Activated naive CD4-positive, alpha-beta T cell treated with anti-CD3 and anti-CD28 coated beads for 36 hours (primary cell): ENCODE results near the gene RPS6KB1. TPM values are rescaled to one million over a fixed set of nuclear protein-coding genes. Genes with fewer than 3 reads are reported as not detected.
"Not testable (repeated sequence)": the region's sequence is repeated elsewhere in the genome, so short reads cannot be mapped to it uniquely, and the experiment has no call there.

Experiments used
- CTCF ChIA-PET: fragments of 350-600 bp; sonication (Branson Sonifier 250); formaldehyde crosslinking; loops from one replicate; lab custom pipeline; 2021; ENCODE audit warnings: antibody characterized with exemption; lab: Charles Lee
- DNase-seq: peaks from one replicate; pipeline ENCODE4 v3.0.0-alpha.2; 2020
- H3K27ac Mint-ChIP-seq: one replicate; pipeline ENCODE4 v1.8.0; 2021; ENCODE audit warnings: mild to moderate bottlenecking, mixed read lengths
- H3K27me3 Mint-ChIP-seq: one replicate; pipeline ENCODE4 v1.8.0; 2021; ENCODE audit warnings: low read depth, mixed read lengths
- H3K36me3 Mint-ChIP-seq: one replicate; pipeline ENCODE4 v1.8.0; 2021; ENCODE audit warnings: low read depth, mixed read lengths
- H3K4me1 Mint-ChIP-seq: one replicate; pipeline ENCODE4 v1.8.0; 2021; ENCODE audit warnings: low read depth, mixed read lengths
- H3K4me3 Mint-ChIP-seq: one replicate; pipeline ENCODE4 v1.8.0; 2021; ENCODE audit warnings: mild to moderate bottlenecking, moderate library complexity, mixed read lengths
- H3K9me3 Mint-ChIP-seq: one replicate; pipeline ENCODE4 v1.8.0; 2021; ENCODE audit warnings: mixed read lengths
- intact Hi-C: fragments of 100-400 bp; cut with micrococcal nuclease; formaldehyde crosslinking; loops from one replicate; pipeline ENCODE4 v1.15.1; 2023
- total RNA-seq, 2 experiments: library from RNA; stranded (reverse); gene quantifications; one replicate each; pipeline ENCODE4 v1.2.3, GENCODE V29; 2021

The RPS6KB1 gene
- 10 to 100 TPM; 42.1 to 48.5 TPM for total RNA-seq

- peak within 1 kb of the TSS; percentile 100 for H3K4me3 Mint-ChIP-seq
- CTCF ChIA-PET, result interaction anchor here (0.6 to 1.1 kb wide), 5 partner anchors 20 to 452 kb away, joined by 3 to 6 read pairs (median 3); no protein-coding TSS in a partner anchor
- DNase-seq, result peak; percentile 99
- no peaks in the 10 kb centered on the region for H3K27me3 Mint-ChIP-seq
- H3K4me1 Mint-ChIP-seq, result peaks cover 58% of the 10 kb centered on the region
- peaks cover 23% of the 10 kb centered on the region for H3K36me3 Mint-ChIP-seq
- peak within 1 kb of the TSS; percentile 96 for H3K27ac Mint-ChIP-seq
- H3K9me3 Mint-ChIP-seq, result no peaks in the 10 kb centered on the region
- intact Hi-C loops, result loop anchor here (1.0 to 10.0 kb wide), 9 partner anchors 48 to 736 kb away; partner anchors contain the start of genes CLTC, PPM1D, PRR11 and PTRH2
Observed at GRCh38 chr17:59892924-59893675, at the start of gene RPS6KB1, which contains the start of gene TUBD1. Gene RPS6KB1 (plus strand): TSS chr17:59893121. CDS start chr17:59893185, 64 bp downstream. Gene TUBD1 (minus strand): TSS chr17:59892943. CDS start chr17:59891002, 1,941 bp downstream.

- intact Hi-C loops, result loop anchor here (1.0 to 5.0 kb wide), 6 partner anchors 8 to 228 kb away; partner anchors contain the start of genes CLTC, RPS6KB1 and TUBD1
- peaks cover 37% of the 10 kb centered on the region for H3K36me3 Mint-ChIP-seq
- H3K4me1 Mint-ChIP-seq, result peaks cover 89% of the 10 kb centered on the region
- H3K4me3 Mint-ChIP-seq, result peak overlapping the region; percentile 59
- H3K27me3 Mint-ChIP-seq, result peaks cover 6% of the 10 kb centered on the region
- H3K9me3 Mint-ChIP-seq, result no peaks in the 10 kb centered on the region
- CTCF ChIA-PET, result interaction anchor here (0.8 to 5.1 kb wide), 4 partner anchors 8 to 99 kb away, joined by 3 to 49 read pairs (median 5); no protein-coding TSS in a partner anchor
- peak overlapping the region; percentile 100 for H3K27ac Mint-ChIP-seq
- no peak for DNase-seq
Observed at GRCh38 chr17:59844884-59845594, 47.9 kb upstream of the RPS6KB1 start.

- peaks cover 3% of the 10 kb centered on the region for H3K27me3 Mint-ChIP-seq
- H3K36me3 Mint-ChIP-seq, result peaks cover 29% of the 10 kb centered on the region
- peak overlapping the region; percentile 59 for H3K4me3 Mint-ChIP-seq
- H3K4me1 Mint-ChIP-seq, result peaks cover 82% of the 10 kb centered on the region
- peak overlapping the region; percentile 100 for H3K27ac Mint-ChIP-seq
- CTCF ChIA-PET, result interaction anchor here (0.6 to 5.1 kb wide), 8 partner anchors 8 to 100 kb away, joined by 3 to 49 read pairs (median 4); no protein-coding TSS in a partner anchor
- DNase-seq, result peak; percentile 79
- no peaks in the 10 kb centered on the region for H3K9me3 Mint-ChIP-seq
- intact Hi-C loops, result loop anchor here (1.0 to 5.0 kb wide), 7 partner anchors 8 to 228 kb away; partner anchors contain the start of genes CLTC, RPS6KB1 and TUBD1
Observed at GRCh38 chr17:59845595-59846393, 47.1 kb upstream of the RPS6KB1 start.

GRCh38 chr17:59846394-59847165 lies 46.3 kb upstream of the RPS6KB1 start:
- CTCF ChIA-PET, result interaction anchor here (0.6 to 5.1 kb wide), 9 partner anchors 11 to 101 kb away, joined by 3 to 49 read pairs (median 4); no protein-coding TSS in a partner anchor
- Mint-ChIP-seq H3K27me3 (no peaks in the 10 kb centered on the region), H3K27ac (peak overlapping the region; percentile 100), H3K9me3 (no peaks in the 10 kb centered on the region), H3K36me3 (peaks cover 21% of the 10 kb centered on the region), H3K4me3 (peak overlapping the region; percentile 28), H3K4me1 (peaks cover 76% of the 10 kb centered on the region)
- peak; percentile 53 for DNase-seq
- intact Hi-C loops, result loop anchor here (1.0 to 5.0 kb wide), 2 partner anchors 92 to 229 kb away; partner anchors contain the start of gene CLTC

GRCh38 chr17:59848385-59848668 lies 44.6 kb upstream of the RPS6KB1 start:
- Mint-ChIP-seq H3K4me1 (peaks cover 82% of the 10 kb centered on the region), H3K9me3 (no peaks in the 10 kb centered on the region), H3K4me3 (no peak overlapping the region), H3K27ac (peak overlapping the region; percentile 88), H3K27me3 (no peaks in the 10 kb centered on the region), H3K36me3 (peaks cover 5% of the 10 kb centered on the region)
- DNase-seq, result no peak
- CTCF ChIA-PET, result interaction anchor here (0.6 to 5.1 kb wide), 6 partner anchors 9 to 117 kb away, joined by 3 to 49 read pairs (median 6); no protein-coding TSS in a partner anchor
- intact Hi-C loops, result loop anchor here (5.0 kb wide), 1 partner anchor 231 kb away; the partner anchor contains the start of gene CLTC

GRCh38 chr17:59848778-59849177 lies 44.1 kb upstream of the RPS6KB1 start:
- Mint-ChIP-seq H3K9me3 (no peaks in the 10 kb centered on the region), H3K4me1 (peaks cover 82% of the 10 kb centered on the region), H3K36me3 (peaks cover under 1% of the 10 kb centered on the region), H3K27me3 (no peaks in the 10 kb centered on the region), H3K4me3 (peak overlapping the region; percentile 13), H3K27ac (peak overlapping the region; percentile 88)
- CTCF ChIA-PET, result interaction anchor here (0.6 to 5.1 kb wide), 5 partner anchors 9 to 101 kb away, joined by 3 to 49 read pairs (median 8); no protein-coding TSS in a partner anchor
- peak; percentile 80 for DNase-seq
- intact Hi-C loops, result loop anchor here (5.0 kb wide), 1 partner anchor 231 kb away; the partner anchor contains the start of gene CLTC

GRCh38 chr17:59850311-59850710 lies 42.6 kb upstream of the RPS6KB1 start:
- H3K4me3 Mint-ChIP-seq, H3K27ac Mint-ChIP-seq, H3K9me3 Mint-ChIP-seq, H3K36me3 Mint-ChIP-seq, H3K27me3 Mint-ChIP-seq, DNase-seq, intact Hi-C loops: not testable (repeated sequence)
- CTCF ChIA-PET, result interaction anchor here (2.2 to 5.1 kb wide), 2 partner anchors 9 to 97 kb away, joined by 11 to 49 read pairs; no protein-coding TSS in a partner anchor
- peaks cover 72% of the 10 kb centered on the region for H3K4me1 Mint-ChIP-seq

GRCh38 chr17:59851439-59852375 lies 41.2 kb upstream of the RPS6KB1 start:
- DNase-seq, result no peak
- H3K4me3 Mint-ChIP-seq, result no peak overlapping the region
- no peaks in the 10 kb centered on the region for H3K9me3 Mint-ChIP-seq
- CTCF ChIA-PET, result interaction anchor here (0.6 to 0.7 kb wide), 3 partner anchors 63 to 387 kb away, joined by 3 read pairs; no protein-coding TSS in a partner anchor
- H3K27ac Mint-ChIP-seq, result peak overlapping the region; percentile 51
- no peaks in the 10 kb centered on the region for H3K27me3 Mint-ChIP-seq
- no peaks in the 10 kb centered on the region for H3K36me3 Mint-ChIP-seq
- H3K4me1 Mint-ChIP-seq, result peaks cover 63% of the 10 kb centered on the region
- intact Hi-C loops, result loop anchor here (2.0 kb wide), 1 partner anchor 145 kb away; the partner anchor contains the start of genes PTRH2 and VMP1

GRCh38 chr17:59852847-59853167 lies 40.1 kb upstream of the RPS6KB1 start:
- not testable (repeated sequence) for DNase-seq

More at GRCh38 chr17:59852847-59853167, 40.1 kb upstream of the RPS6KB1 start:
- H3K36me3 Mint-ChIP-seq, H3K9me3 Mint-ChIP-seq, H3K4me3 Mint-ChIP-seq, H3K27me3 Mint-ChIP-seq: not testable (repeated sequence)
- peak overlapping the region; percentile 77 for H3K27ac Mint-ChIP-seq
- CTCF ChIA-PET, result interaction anchor here (1.6 to 1.8 kb wide), 2 partner anchors 15 to 105 kb away, joined by 6 to 10 read pairs; no protein-coding TSS in a partner anchor
- intact Hi-C loops, result loop anchor here (1.0 to 2.0 kb wide), 3 partner anchors 8 to 146 kb away; partner anchors contain the start of genes PTRH2 and VMP1
- H3K4me1 Mint-ChIP-seq, result peaks cover 59% of the 10 kb centered on the region
